T47D (cell line): Measurements from ENCODE around the gene PRXL2A.

ENCODE experiments used
- DNase-seq, 2 experiments: peaks; one replicate each; pipeline versions ENCODE4 v3.0.0 to v3.0.0-alpha.2; 2011 to 2012; ENCODE audit warnings: low read depth in 1 of 2, low spot score in 1 of 2
- JUND ChIP-seq: IDR thresholded peaks from 2 replicates; pipeline ENCODE4 v1.6.1; 2012; ENCODE audit warnings: low read depth
- in situ Hi-C: cut with HindIII; loops from 2 replicates; pipeline ENCODE4 v1.10.0; 2016; ENCODE audit warnings: low sequenced_read_pairs, low pct_unique_long_range_greater_than_20kb

The PRXL2A gene

DNA sequence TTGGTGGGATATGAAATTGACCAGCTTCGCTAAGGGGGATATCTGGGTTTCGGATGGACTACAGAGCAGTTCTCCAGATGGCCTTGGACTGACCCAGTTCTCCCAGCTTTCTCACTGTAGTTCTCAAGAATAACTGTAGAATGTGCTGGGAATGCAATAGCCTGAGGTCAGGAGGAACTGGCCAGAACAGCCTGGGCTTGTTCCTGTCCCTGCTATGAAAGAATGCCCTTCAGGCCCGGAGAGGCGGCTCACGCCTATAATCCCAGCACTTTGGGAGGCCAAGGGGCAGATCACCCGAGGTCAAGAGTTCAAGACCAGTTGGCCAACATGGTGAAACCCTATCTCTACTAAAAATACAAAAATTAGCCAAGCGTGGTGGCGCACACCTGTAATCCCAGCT, 33.5 kb downstream of the PRXL2A start:
- no peak for TF ChIP-seq JUND
- DNase-seq, result peak in 1 of 2 experiments; percentile 56
- in situ Hi-C loops, result no loop called here

DNA sequence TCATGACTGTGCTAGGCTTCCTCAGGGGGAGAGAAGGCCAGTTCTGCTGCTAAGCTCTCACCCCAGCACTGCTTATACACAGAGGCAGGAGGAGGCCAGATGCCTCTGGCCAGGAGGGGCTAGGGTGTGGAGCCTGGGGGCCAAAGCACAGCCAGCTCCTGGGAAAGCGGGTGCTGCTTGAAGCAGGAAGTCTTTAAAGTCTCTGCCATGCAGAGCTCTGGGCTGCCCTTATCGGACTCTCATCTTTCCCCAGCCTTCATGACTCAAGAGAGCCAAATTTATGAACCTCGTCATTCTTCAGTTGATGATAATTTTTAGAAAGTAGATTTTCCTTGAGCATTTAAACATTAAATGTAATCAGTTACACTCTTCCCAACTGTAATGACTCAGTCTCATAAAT, 34.5 kb downstream of the PRXL2A start:
- DNase-seq, result no peak
- no peak for TF ChIP-seq JUND
- in situ Hi-C loops, result no loop called here

DNA sequence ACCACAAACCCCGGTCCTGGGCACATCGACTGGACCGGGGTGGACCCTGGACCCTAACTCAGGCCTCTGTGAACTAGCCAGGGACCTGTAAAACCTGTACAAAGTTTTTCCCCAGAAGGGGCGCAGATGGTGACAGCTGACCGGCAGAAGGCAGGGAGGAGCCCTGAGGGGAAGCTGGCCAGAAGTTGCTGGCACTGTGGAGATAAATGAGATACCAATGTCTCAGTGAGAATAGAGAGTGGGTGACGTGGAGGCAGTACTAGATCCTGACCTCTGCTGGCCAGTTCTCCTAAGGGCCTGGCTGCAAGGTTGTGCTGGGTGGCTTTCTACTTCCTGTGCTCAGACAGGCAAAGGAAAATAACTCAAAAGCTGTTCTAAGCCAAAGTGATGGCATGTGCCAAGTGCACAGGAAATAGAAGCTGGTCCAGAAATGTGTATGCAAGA, 35.2 kb downstream of the PRXL2A start:
- DNase-seq, result peak in 1 of 2 experiments; percentile 71
- in situ Hi-C loops, result no loop called here
- TF ChIP-seq JUND, result no peak

DNA sequence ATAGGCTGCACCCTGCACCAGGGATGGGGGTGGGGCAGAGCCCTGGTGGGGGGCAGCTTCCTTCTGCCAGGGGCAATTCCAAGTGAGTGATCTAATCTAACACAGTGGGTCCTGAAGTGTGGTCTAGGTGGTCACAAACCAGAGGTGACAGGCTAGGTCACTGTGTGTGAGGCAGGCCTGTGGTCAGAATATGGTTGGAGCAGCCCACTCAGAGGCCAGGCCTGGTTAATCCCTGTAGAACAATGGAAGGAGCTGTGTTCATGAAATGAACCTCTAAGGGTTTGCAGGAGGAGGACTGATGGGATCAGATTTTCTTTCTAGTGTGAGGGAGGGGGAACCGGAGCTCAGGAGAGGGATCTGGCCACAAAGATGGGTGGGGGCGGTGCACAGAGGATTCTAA, 35.8 kb downstream of the PRXL2A start:
- TF ChIP-seq JUND, result no peak
- in situ Hi-C loops, result no loop called here

DNA sequence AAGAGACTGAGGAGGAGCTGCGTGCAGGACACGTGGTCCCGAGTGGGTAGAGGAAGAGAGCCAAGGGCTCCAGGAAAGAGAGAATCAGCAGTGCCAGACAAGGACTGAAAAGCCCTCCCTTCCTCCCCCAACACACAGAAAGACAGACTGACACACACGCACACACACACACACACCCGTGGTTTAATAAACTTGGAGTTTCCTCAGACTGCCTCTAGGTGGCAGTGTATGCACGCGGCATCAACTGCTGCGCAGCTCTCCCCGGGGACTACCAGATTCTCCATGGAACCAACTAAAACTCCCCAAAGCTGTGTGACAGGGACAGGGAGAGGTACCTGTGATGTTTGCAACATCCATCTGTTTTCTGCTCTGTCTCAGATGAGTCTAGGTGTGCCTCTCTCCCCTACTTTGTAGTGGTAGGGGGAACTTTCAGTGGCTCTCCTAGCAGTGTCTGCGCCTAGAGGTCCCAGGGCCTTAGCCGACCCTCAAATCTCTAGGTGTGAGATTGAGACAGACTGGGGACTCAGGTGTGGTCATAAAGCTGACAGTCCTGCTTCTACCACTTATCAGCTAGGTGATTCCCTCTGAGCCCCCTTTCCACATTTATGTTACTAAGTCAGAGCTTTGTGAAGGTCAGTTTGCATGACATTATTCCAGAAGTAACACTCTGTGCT, 36.4 kb downstream of the PRXL2A start:
- no peak for TF ChIP-seq JUND
- peak; percentile 70 to 84 for DNase-seq
- in situ Hi-C loops, result no loop called here

More for the DNA sequence above, 35.8 kb downstream of the PRXL2A start:
- DNase-seq, result no peak

DNA sequence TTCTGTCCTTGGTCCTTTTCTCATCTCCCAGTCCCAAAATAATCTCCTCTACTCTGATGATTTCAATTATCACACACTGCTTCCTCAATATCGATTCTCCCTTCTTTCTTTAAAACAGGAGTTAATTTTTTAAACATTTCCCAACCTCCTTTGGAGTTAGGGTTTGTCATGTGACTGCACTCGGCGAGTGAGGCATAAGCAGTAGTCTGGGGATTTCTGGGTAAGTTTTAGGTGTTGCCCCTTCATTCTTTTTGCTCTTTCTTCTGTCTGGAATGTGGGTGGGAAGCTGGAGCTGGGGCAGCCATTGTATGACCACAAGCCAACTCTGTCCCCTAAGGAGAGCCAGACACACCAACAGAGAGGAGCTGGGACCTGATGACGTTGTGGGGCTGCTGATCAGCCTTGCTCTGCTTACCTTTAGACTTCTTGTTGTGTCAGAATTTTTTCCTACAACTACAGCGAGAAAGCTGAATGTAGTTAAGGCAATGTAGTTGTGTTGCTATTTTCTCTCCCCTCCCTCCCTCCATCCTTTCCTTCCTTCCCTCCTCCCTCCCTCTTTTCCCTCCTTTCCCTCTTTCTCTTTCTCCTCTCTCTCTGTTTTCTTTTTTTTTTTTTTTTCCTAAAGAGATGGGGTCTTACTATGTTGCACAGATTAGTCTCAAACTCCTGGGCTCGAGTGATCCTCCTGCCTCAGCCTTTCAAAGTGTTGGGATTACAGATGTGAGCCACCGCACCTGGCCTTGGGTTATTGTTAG, 39.3 kb downstream of the PRXL2A start:
- in situ Hi-C loops, result no loop called here
- TF ChIP-seq JUND, result no peak
- no peak for DNase-seq

DNA sequence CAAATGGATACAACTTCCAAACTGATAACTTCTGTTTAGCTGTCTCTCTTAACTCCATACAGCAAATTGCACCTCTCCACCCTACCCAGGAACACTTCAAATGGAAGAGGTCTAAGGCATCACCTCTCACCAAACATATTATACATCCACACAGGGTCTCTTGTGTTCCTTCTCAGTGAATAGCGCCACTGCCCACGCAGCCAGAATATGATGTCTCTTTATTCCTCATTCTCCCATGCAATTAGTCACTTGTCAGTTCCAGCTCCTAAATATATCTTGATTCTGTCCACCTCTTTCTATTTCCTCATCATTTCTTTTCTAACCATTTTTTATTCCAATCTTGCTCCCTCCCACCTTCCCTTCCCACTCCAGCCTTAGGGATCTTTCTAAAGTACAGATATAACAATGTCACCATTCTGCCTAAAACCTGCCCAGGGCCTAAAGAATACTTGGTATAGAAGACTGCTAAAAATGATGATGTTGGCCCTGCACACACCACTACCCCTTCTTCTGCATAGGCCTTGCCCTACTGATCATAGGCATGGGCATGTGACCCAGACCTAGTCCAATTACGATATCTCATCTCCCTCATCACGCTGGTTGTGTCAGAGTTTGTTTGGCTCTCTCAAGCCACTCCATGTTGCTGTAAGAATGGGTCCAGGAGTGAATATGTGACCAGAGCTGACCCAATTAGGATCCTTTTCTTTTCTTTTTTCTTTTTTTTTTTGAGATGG, 40.0 kb downstream of the PRXL2A start:
- TF ChIP-seq JUND, result no peak
- DNase-seq, result no peak
- in situ Hi-C loops, result no loop called here

DNA sequence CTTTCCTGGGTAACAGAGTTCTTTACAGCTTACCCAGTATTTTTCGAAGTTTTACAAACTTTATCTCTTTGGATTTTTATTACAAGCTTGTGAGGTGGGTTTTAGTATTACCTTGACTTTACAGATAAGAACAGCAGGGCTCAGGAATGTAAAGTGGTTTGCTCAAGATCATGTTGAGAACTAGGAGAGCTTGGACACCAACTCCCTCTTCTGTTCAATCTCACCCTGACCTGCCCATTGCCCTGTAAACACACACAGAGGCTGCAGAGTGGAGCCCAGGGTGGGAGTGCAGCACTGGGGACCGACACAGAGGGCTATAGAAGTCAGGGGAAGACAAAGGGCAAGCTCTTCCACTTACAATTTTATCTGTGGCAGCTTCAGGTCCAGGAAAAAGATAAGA, 41.2 kb downstream of the PRXL2A start:
- in situ Hi-C loops, result no loop called here
- DNase-seq, result no peak
- TF ChIP-seq JUND, result no peak

DNA sequence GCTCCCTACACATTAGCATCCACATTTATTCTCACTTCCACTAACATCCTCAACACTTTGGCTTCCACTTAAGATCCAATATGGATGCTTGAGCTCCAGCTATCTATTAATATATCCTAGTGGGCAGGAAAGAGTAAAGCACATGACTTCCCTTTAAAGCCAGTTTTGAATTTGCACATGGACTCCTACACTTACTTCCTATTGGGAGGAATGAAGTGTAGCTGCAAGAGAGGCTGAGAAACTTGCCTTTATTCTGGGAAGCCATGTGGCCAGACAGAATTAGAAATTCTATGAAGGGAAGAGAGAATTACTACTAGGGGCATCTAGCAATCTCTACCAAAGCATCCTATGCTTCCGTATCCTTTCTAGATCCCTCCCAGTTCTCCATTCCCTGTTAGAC, 42.8 kb downstream of the PRXL2A start:
- DNase-seq, result no peak
- TF ChIP-seq JUND, result no peak
- in situ Hi-C loops, result no loop called here

DNA sequence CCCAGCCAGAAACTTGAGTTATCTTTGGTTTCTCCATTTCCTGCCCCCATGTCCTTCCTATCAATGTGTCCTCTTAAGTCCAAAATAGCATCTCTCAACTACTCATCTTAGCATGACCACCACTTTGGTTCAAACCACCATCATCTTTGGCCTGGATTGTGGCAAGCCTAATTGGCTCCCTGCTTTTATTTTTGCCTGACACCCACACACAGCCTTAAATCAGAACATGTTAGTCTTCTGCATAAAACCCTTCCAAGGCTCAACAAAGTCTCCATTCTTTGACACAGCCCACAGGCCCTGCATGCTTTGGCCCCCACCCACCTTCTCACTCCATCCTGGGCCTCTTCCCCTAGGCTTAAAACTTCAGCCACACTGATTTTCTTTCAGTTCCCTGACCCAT, 43.7 kb downstream of the PRXL2A start:
- no peak for TF ChIP-seq JUND
- no peak for DNase-seq
- in situ Hi-C loops, result no loop called here

DNA sequence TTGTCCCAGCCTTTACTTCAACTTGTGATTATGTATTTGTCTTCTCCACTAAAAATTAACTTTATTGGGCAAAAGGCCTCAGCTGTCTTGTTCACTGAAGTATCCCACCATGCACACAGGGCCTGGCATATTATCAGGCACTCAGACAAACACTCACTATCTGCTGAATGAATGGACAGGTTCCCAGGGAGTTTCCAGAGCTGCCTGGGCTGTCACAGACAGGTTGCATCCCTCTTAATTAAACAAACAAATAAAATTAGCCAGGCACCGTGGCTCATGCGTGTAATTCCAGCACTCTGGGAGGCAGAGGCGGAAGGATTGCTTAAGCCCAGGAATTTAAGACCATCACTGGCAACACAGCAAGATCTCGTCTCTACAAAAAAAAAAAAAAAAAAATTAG, 44.3 kb downstream of the PRXL2A start:
- TF ChIP-seq JUND, result no peak
- in situ Hi-C loops, result no loop called here

DNA sequence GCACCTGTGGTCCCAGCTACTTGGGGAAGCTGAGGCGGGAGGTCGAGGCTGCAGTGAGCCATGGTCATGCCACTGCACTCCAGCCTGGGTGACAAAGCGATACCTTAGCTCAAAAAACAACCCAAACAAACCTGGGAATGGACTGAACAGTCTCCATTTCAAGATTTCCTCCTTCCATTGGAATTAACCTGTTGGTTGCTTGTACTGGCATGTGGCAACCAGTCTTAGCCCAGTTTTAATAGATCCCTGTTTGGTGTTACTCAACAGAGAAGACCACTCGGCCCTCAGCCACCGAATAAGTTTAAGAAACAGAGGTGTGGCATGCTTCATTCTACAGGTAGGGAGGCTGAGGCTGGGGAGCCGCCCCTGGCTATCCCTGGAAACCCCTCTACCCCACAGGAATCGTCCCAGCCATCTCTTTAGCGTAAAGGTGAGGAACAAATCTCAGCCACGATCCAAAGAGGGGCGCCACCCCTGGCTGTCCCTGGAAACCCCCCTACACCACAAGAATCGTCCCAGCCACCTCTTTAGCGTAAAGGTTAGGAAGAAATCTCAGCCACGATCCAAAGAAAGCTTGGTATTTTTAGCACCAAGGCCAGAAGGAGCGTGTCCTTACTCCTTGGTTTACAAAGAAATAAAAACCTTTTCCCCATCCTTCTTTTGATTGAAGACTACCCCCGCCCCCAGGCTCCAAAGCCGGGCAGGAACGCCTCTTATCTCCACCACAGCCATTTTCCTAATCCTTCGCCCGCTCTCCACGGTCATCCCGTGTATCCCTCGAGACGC, 44.9 kb downstream of the PRXL2A start:
- in situ Hi-C loops, result no loop called here
- no peak for TF ChIP-seq JUND
- no peak for DNase-seq

More for the DNA sequence above, 44.3 kb downstream of the PRXL2A start:
- DNase-seq, result no peak
